A673 (cell line): ENCODE results near the gene SLC15A4. TPM values are rescaled to one million over a fixed set of nuclear protein-coding genes. Genes with fewer than 3 reads are reported as not detected.

ENCODE experiments used
- BruUV-seq: library from RNA; stranded (reverse); fragments of 400-500 nt; replicated peaks from 2 replicates; lab custom pipeline; 2021; lab: Mats Ljungman, UMichigan
- CTCF ChIA-PET: fragments of 300-600 bp; sonication (Branson Sonifier 250); formaldehyde crosslinking; loops from one replicate; lab custom pipeline; 2022; ENCODE audit warnings: antibody characterized with exemption; lab: Charles Lee
- POLR2A ChIA-PET: fragments of 300-600 bp; sonication (Branson Sonifier 250); formaldehyde crosslinking; loops from one replicate; lab custom pipeline; 2022; ENCODE audit warnings: antibody characterized with exemption; ENCODE audit not compliant: low non-redundant PET; lab: Charles Lee
- DNase-seq: peaks from one replicate; pipeline ENCODE4 v3.0.0-alpha.2; 2015; ENCODE audit warnings: low spot score
- H3K27ac ChIP-seq: fragments of 200-600 bp; sonication (generic); 2 replicates; pipeline ENCODE4 v1.5.1; 2016; ENCODE audit warnings: mixed run types, low read depth, mild to moderate bottlenecking, mixed read lengths, antibody characterized with exemption, low read length; ENCODE audit not compliant: poor library complexity, severe bottlenecking
- H3K27me3 ChIP-seq: fragments of 200-600 bp; sonication (generic); replicated peaks from 2 replicates; pipeline ENCODE4 v1.6.1; 2017; ENCODE audit warnings: mixed run types, low read depth, mild to moderate bottlenecking, mixed read lengths, antibody characterized with exemption, low read length; ENCODE audit not compliant: insufficient read depth, poor library complexity
- H3K36me3 ChIP-seq: fragments of 200-600 bp; sonication (generic); 2 replicates; pipeline ENCODE4 v1.6.1; 2016; ENCODE audit warnings: mixed run types, mild to moderate bottlenecking, mixed read lengths, antibody characterized with exemption, low read length; ENCODE audit not compliant: insufficient read depth, poor library complexity, severe bottlenecking
- H3K4me1 ChIP-seq: fragments of 200-600 bp; sonication (generic); 2 replicates; pipeline ENCODE4 v1.6.1; 2017; ENCODE audit warnings: mixed run types, mild to moderate bottlenecking, mixed read lengths, antibody characterized with exemption, low read length; ENCODE audit not compliant: insufficient read depth, poor library complexity, severe bottlenecking
- H3K4me3 ChIP-seq: fragments of 200-600 bp; sonication (generic); 2 replicates; pipeline ENCODE4 v1.5.1; 2016; ENCODE audit warnings: low read depth, mixed run types, mild to moderate bottlenecking, mixed read lengths, low read length; ENCODE audit not compliant: poor library complexity, severe bottlenecking
- H3K9me3 ChIP-seq: fragments of 200-600 bp; sonication (generic); 2 replicates; pipeline ENCODE4 v1.6.1; 2016; ENCODE audit warnings: mixed run types, low read depth, mild to moderate bottlenecking, mixed read lengths, antibody characterized with exemption, low read length; ENCODE audit not compliant: poor library complexity, severe bottlenecking
- EZH2 ChIP-seq: fragments of 200-600 bp; sonication (generic); IDR thresholded peaks from 2 replicates; pipeline ENCODE4 v1.6.1; 2017; ENCODE audit warnings: borderline replicate concordance, low read depth, mild to moderate bottlenecking, mixed read lengths, antibody characterized with exemption, low read length; ENCODE audit not compliant: poor library complexity, severe bottlenecking
- intact Hi-C: fragments of 100-400 bp; cut with micrococcal nuclease; formaldehyde crosslinking; loops from one replicate; pipeline ENCODE4 v1.10.0; 2022; ENCODE audit not compliant: unreplicated experiment
- total RNA-seq: library from RNA; stranded (reverse); gene quantifications from 2 replicates; pipeline ENCODE4 v1.2.3, GENCODE V29; 2021
- TF ChIP-seq, protein P1 (sequence below): fragments of 300-800, 200-600 bp; sonication (generic); conservative IDR thresholded peaks from 2 replicates; pipeline ENCODE4 v1.5.1; 2017; ENCODE audit warnings: low read depth, mild to moderate bottlenecking, antibody characterized with exemption, low read length, moderate library complexity, mixed read lengths

Gene SLC15A4
- total RNA-seq, 1 experiment from 2014 or later, result 20.3 TPM

DNA sequence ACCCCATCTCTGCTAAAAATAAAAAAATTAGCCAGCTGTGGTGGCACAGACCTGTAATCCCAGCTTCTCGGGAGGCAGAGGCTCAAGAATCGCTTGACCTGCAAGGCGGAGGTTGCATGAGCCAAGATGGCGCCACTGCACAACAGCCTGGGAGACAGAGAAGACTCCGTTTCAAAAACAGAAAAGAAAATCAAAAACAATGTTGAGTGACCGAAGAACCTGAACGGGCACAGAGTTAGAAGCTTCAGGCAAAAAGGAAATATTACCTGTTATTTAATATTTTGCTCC lies 33.0 kb upstream of the SLC15A4 start:
- DNase-seq, result no peak
- BruUV-seq, result no TSS peak
- CTCF ChIA-PET, result no interaction called here
- POLR2A ChIA-PET, result no interaction called here
- Histone ChIP-seq H3K4me1 (no peaks in the 10 kb centered on the region), H3K36me3 (no peaks in the 10 kb centered on the region), H3K4me3 (no peak overlapping the region), H3K9me3 (no peaks in the 10 kb centered on the region), H3K27ac (no peak overlapping the region), H3K27me3 (no peaks in the 10 kb centered on the region)
- intact Hi-C loops, result no loop called here
- TF ChIP-seq, protein P1, sequence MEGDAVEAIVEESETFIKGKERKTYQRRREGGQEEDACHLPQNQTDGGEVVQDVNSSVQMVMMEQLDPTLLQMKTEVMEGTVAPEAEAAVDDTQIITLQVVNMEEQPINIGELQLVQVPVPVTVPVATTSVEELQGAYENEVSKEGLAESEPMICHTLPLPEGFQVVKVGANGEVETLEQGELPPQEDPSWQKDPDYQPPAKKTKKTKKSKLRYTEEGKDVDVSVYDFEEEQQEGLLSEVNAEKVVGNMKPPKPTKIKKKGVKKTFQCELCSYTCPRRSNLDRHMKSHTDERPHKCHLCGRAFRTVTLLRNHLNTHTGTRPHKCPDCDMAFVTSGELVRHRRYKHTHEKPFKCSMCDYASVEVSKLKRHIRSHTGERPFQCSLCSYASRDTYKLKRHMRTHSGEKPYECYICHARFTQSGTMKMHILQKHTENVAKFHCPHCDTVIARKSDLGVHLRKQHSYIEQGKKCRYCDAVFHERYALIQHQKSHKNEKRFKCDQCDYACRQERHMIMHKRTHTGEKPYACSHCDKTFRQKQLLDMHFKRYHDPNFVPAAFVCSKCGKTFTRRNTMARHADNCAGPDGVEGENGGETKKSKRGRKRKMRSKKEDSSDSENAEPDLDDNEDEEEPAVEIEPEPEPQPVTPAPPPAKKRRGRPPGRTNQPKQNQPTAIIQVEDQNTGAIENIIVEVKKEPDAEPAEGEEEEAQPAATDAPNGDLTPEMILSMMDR, result no peak
- TF ChIP-seq EZH2, result no peak

- no peaks in the 10 kb centered on the region for H3K4me1 ChIP-seq
- no TSS peak for BruUV-seq
- no peak for DNase-seq
- TF ChIP-seq, protein P1, result no peak
- no peak for TF ChIP-seq EZH2
- H3K36me3 ChIP-seq, result no peaks in the 10 kb centered on the region
- H3K4me3 ChIP-seq, result no peak overlapping the region
- H3K27ac ChIP-seq, result no peak overlapping the region
- CTCF ChIA-PET, result no interaction called here
- no peaks in the 10 kb centered on the region for H3K9me3 ChIP-seq
- intact Hi-C loops, result no loop called here
- POLR2A ChIA-PET, result no interaction called here
- H3K27me3 ChIP-seq, result no peaks in the 10 kb centered on the region
Observed at GRCh38 chr12:128856035-128856790, 32.5 kb upstream of the SLC15A4 start.

- no peak overlapping the region for H3K27ac ChIP-seq
- POLR2A ChIA-PET, result interaction anchor here (0.6 kb wide), 1 partner anchor 39 kb away, joined by 4 read pairs; no protein-coding TSS in a partner anchor
Observed at GRCh38 chr12:128853600-128854197, 29.9 kb upstream of the SLC15A4 start.

More at GRCh38 chr12:128853600-128854197, 29.9 kb upstream of the SLC15A4 start:
- intact Hi-C loops, result no loop called here
- Histone ChIP-seq H3K4me3 (no peak overlapping the region), H3K27me3 (no peaks in the 10 kb centered on the region), H3K36me3 (no peaks in the 10 kb centered on the region), H3K9me3 (no peaks in the 10 kb centered on the region), H3K4me1 (no peaks in the 10 kb centered on the region)
- TF ChIP-seq, protein P1, result no peak
- no peak for TF ChIP-seq EZH2
- CTCF ChIA-PET, result no interaction called here
- no peak for DNase-seq
- no TSS peak for BruUV-seq
